Fibroblast of villous mesenchyme (primary cell): ENCODE data around the gene TAGAP. TPM values are rescaled to one million over a fixed set of nuclear protein-coding genes. Genes with fewer than 3 reads are reported as not detected.

ENCODE experiments used
- DNase-seq: peaks from one replicate; pipeline ENCODE4 v3.0.0-alpha.2; 2010; ENCODE audit warnings: low read depth
- H3K4me3 ChIP-seq: 2 replicates; pipeline ENCODE4 v1.5.1; 2011; ENCODE audit warnings: low read depth, mild to moderate bottlenecking, low read length
- total RNA-seq: library from RNA; depleted of rRNA; stranded (reverse); fragments of >200 nt; gene quantifications from 2 replicates; pipeline ENCODE4 v1.2.3, GENCODE V29; 2012
- TF ChIP-seq, protein P1 (sequence below): IDR thresholded peaks from 2 replicates; pipeline ENCODE4 v1.5.1; 2012; ENCODE audit warnings: low read depth, mild to moderate bottlenecking, low read length; ENCODE audit not compliant: insufficient read depth

TAGAP gene
- total RNA-seq, 1 donor, result not detected

DNA sequence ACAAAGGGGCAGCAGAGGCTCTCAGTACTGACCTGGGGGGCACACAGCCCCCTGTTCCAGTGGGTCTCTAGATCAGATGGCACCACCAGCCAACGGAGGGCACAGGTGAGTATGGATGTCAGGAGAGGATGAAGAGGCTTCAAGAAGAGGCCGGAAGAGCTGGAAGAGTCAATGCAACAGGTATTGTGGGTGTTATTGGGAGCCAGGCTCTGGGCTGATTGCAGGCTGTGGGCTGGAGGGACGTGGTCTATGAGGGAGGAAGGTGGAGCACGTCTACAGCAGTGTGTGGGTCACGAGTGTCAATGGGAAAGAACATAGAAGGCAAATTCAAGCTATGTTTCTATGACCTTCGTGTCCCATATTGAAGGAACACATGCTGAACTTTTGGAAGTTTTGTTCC, 18.8 kb upstream of the TAGAP start:
- TF ChIP-seq, protein P1, sequence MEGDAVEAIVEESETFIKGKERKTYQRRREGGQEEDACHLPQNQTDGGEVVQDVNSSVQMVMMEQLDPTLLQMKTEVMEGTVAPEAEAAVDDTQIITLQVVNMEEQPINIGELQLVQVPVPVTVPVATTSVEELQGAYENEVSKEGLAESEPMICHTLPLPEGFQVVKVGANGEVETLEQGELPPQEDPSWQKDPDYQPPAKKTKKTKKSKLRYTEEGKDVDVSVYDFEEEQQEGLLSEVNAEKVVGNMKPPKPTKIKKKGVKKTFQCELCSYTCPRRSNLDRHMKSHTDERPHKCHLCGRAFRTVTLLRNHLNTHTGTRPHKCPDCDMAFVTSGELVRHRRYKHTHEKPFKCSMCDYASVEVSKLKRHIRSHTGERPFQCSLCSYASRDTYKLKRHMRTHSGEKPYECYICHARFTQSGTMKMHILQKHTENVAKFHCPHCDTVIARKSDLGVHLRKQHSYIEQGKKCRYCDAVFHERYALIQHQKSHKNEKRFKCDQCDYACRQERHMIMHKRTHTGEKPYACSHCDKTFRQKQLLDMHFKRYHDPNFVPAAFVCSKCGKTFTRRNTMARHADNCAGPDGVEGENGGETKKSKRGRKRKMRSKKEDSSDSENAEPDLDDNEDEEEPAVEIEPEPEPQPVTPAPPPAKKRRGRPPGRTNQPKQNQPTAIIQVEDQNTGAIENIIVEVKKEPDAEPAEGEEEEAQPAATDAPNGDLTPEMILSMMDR, result no peak
- no peak overlapping the region for H3K4me3 ChIP-seq
- DNase-seq, result no peak

DNA sequence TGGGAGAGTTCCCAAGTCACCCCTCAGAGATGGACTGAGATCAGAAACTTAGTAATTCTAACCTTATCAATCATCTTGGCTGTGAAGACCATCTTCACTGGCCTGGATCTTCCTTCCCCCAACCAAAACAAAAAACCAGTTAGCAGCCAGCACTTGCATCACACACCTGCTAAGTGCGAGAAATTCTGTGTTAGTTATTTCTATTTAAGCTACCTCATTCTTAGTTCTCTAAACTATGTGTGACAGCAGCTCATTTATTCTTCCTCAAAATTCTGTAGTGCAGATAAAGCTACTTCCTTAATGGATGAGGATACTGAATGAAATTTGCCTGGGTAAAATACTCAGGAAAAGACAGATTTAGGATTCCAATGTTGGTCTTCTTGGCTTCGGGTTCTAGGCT, 18.2 kb upstream of the TAGAP start:
- no peak for DNase-seq
- H3K4me3 ChIP-seq, result no peak overlapping the region
- TF ChIP-seq, protein P1, result no peak

DNA sequence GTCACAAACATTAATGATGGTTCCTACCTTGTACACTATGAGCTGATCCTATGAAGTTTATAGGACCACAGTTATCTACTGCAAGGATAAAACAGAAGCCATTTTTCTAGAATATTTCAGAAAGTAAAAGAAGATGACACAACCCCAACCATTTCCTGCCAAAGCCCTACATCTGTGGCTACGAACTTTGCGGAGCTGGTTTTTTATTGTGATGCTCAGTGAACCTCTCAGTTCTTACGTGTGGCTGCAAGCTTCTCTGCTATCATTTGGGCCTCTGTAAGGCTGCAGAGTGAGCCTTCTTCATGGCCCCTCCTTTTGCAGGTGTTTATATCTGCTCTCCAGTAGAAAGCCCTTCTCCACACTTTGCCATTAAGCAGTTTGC, 17.8 kb upstream of the TAGAP start:
- DNase-seq, result no peak
- TF ChIP-seq, protein P1, result no peak

DNA sequence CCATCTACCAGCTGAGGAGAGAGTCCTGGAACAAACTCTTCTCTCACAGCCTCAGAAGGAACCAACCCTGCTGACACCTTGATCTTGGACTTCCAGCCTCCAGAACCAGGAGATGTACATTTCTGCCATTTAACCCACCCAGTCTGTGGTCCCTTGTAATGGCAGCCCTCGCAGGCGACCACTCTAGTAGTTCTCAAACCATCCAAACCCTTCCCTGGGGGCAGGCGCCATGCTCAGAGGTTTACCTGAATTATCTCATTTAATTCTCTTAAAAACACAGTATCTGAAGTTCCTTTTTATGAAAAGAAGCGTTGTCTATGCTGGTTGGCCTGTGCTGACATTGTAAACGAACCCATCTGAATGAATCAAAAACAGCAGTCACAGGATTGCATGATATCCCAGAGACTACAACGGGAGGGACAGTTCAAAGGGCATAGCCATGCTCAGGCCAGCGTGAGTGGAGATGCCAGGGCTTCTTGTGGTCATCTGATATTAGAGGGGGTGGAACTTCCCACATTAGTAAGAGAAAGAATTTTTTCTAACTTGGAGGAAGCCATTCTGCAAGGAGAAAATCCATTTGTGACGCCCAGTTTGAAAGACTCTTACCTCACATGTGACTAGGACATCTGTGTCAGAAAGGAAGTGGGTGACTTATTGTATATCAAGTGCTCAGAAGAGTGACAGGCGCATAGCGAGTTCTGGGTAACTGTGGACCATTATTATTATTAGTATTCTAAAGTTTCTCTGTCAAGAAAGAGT, 17.2 kb upstream of the TAGAP start:
- DNase-seq, result no peak
- TF ChIP-seq, protein P1, result no peak
- H3K4me3 ChIP-seq, result no peak overlapping the region

More for the DNA sequence above, 17.8 kb upstream of the TAGAP start:
- H3K4me3 ChIP-seq, result no peak overlapping the region

DNA sequence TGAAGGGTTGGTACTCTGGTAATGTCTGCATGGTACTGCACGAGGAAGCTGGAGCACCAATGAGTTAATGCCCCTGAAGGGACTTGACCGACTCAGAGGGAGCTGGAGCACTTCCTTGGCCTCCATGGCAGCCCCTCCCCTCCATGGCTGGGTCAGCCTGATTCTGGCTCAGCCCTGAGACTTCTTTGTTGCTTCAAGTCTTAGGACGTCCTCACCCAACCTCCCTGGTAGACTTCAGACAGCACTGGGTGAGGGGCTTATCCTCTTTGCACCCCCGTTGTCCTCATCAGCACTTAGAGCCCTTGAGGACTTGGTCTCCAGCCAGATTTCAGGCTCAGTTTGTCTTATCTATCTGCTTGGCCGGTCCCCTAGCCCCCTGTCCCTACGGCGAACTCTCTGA, 16.4 kb upstream of the TAGAP start:
- no peak for DNase-seq
- TF ChIP-seq, protein P1, result no peak
- H3K4me3 ChIP-seq, result no peak overlapping the region

DNA sequence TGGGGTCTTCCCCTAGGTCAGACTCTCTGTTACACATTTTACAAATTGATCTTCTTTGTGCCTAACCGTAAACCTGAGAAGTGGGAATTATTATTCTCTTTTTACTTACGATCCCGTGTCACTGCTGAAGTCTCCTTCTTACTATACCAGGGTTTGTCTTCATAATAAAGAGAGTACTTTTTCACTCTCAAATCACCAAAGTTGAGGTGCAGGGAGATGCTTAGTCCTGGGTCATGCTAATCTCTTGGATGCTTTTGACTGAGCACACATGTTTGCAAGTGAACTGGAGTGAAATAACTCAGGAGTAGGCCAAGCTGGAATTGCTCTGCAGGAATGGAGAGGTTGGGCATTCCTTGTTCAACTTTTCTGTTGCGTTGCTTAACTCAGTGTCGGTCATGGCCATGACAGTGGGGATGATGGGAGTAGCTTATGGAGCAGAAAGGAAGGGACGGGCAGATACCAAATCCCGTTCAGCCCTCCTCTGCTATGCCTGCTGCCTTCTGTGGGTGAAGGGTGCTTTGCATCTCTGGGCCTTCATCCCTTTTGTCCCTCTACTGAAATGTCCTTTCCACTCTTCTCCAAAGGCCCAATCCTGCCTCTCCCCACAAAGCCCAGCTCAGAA, 15.2 kb upstream of the TAGAP start:
- H3K4me3 ChIP-seq, result no peak overlapping the region
- TF ChIP-seq, protein P1, result no peak
- no peak for DNase-seq

DNA sequence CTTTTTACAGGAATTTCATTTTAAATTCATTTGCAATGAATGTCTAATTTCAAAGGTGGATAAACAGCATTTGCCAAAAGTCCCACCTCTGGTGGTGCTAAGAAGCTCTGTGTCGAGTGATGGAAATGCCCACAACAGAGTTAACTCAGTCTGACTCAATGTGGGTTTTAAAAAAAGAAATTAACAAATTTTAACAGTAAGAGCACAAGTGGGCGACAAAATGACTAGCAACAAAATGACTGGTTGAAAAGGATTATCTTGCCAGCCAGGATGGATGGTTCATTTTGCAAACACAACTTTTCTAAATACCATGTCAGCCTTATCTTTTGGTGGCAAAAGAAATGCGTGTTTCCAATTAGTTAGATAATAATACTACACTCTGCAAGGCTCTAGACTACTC, 14.3 kb upstream of the TAGAP start:
- TF ChIP-seq, protein P1, result no peak
- H3K4me3 ChIP-seq, result no peak overlapping the region
- no peak for DNase-seq
